Karpas-422 (cell line): ENCODE results near the gene GBE1. TPM values are rescaled to one million over a fixed set of nuclear protein-coding genes. Genes with fewer than 3 reads are reported as not detected.
"Not testable (repeated sequence)": the region's sequence is repeated elsewhere in the genome, so short reads cannot be mapped to it uniquely, and the experiment has no call there.

Source experiments
- DNase-seq: peaks from one replicate; pipeline ENCODE4 v3.0.0-alpha.2; 2015
- H2AFZ ChIP-seq: fragments of 200-600 bp; sonication (generic); 2 replicates; pipeline ENCODE4 v1.6.1; 2014; ENCODE audit warnings: antibody characterized with exemption, low read length, mixed read lengths
- H3K27ac ChIP-seq: fragments of 200-600 bp; sonication (generic); 2 replicates; pipeline ENCODE4 v1.5.1; 2014; ENCODE audit warnings: mild to moderate bottlenecking, low read length, moderate library complexity
- H3K27me3 ChIP-seq: fragments of 200-600 bp; sonication (generic); 2 replicates; pipeline ENCODE4 v1.6.1; 2014; ENCODE audit warnings: low read length, mixed read lengths
- H3K36me3 ChIP-seq: fragments of 200-600 bp; sonication (generic); 2 replicates; pipeline ENCODE4 v1.6.1; 2014; ENCODE audit warnings: low read length, mixed read lengths; ENCODE audit not compliant: insufficient read depth
- H3K4me1 ChIP-seq: fragments of 200-600 bp; sonication (generic); 2 replicates; pipeline ENCODE4 v1.6.1; 2014; ENCODE audit warnings: mild to moderate bottlenecking, low read length, mixed read lengths
- H3K4me2 ChIP-seq: fragments of 200-600 bp; sonication (generic); 2 replicates; pipeline ENCODE4 v1.6.1; 2014; ENCODE audit warnings: low read length, low read depth, mild to moderate bottlenecking; ENCODE audit not compliant: poor library complexity, severe bottlenecking
- H3K4me3 ChIP-seq: fragments of 200-600 bp; sonication (generic); 2 replicates; pipeline ENCODE4 v1.5.1; 2014; ENCODE audit warnings: mild to moderate bottlenecking, antibody characterized with exemption, low read length, mixed read lengths
- H3K79me2 ChIP-seq: fragments of 200-600 bp; sonication (generic); 2 replicates; pipeline ENCODE4 v1.6.1; 2014; ENCODE audit warnings: mild to moderate bottlenecking, low read length, mixed read lengths
- H3K9ac ChIP-seq: fragments of 200-600 bp; sonication (generic); 2 replicates; pipeline ENCODE4 v1.6.0; 2014; ENCODE audit warnings: low read length
- H3K9me2 ChIP-seq: fragments of 200-600 bp; sonication (generic), shearing (Covaris generic); replicated peaks from 2 replicates; pipeline ENCODE4 v1.6.0; 2014; ENCODE audit warnings: mild to moderate bottlenecking, low read length, moderate library complexity; ENCODE audit not compliant: insufficient read depth
- H3K9me3 ChIP-seq: fragments of 300-700, 200-600 bp; sonication (generic); 2 replicates; pipeline ENCODE4 v1.6.1; 2014; ENCODE audit warnings: low read length, mixed read lengths
- H4K20me1 ChIP-seq: fragments of 200-600 bp; sonication (generic); 2 replicates; pipeline ENCODE4 v1.6.1; 2014; ENCODE audit warnings: mild to moderate bottlenecking, antibody characterized with exemption, low read length, low read depth; ENCODE audit not compliant: insufficient read depth
- total RNA-seq: library from RNA; depleted of rRNA; stranded (reverse); fragments of >200 nt; shearing (Covaris generic); gene quantifications from 2 replicates; pipeline ENCODE4 v1.2.3, GENCODE V29; 2014; ENCODE audit warnings: low replicate concordance

Gene GBE1
- total RNA-seq, 1 experiment from 2014 or later = 134 TPM

DNA sequence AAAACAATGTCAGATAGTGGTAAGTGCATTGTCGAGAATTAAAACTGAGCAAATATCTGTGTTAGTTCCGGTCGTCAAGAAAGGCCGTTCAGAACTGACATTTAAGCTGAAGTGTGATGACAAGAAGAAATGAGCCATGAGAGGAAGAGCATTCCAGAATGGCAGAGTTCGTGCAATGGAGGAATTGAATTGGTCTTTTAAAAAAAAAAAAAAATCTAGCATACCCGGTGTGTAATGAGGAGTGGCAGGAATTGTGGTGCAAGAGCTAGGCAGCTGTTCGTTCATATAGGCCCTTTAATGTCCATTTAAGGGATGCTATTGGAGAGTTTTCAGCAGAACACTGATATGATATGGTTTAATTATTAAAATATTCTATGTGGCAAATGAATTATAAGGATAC, 2.6 kb upstream of the GBE1 start:
- Histone ChIP-seq H3K4me2 (no peak overlapping the region), H3K9me2 (no peaks in the 10 kb centered on the region), H3K4me1 (peaks cover 29% of the 10 kb centered on the region), H3K9me3 (no peaks in the 10 kb centered on the region), H3K27ac (no peak overlapping the region), H3K79me2 (peaks cover 19% of the 10 kb centered on the region), H3K27me3 (no peaks in the 10 kb centered on the region), H3K9ac (no peak overlapping the region), H3K4me3 (no peak overlapping the region), H4K20me1 (no peaks in the 10 kb centered on the region), H3K36me3 (peaks cover 11% of the 10 kb centered on the region), H2AFZ (no peak overlapping the region)
- no peak for DNase-seq

- Histone ChIP-seq H4K20me1 (no peaks in the 10 kb centered on the region), H3K4me2 (peak overlapping the region; percentile 87), H3K79me2 (peaks cover 29% of the 10 kb centered on the region), H2AFZ (no peak overlapping the region), H3K27me3 (no peaks in the 10 kb centered on the region), H3K9ac (peak overlapping the region; percentile 10; the same call in 1 of the 2 replicates), H3K4me3 (no peak overlapping the region), H3K27ac (no peak overlapping the region), H3K36me3 (peaks cover 21% of the 10 kb centered on the region), H3K9me3 (no peaks in the 10 kb centered on the region), H3K4me1 (peaks cover 34% of the 10 kb centered on the region), H3K9me2 (no peaks in the 10 kb centered on the region)
- no peak for DNase-seq
These were observed 1.6 kb upstream of the GBE1 start for GRCh38 chr3:81763001-81763400.

- Histone ChIP-seq H3K79me2 (peaks cover 39% of the 10 kb centered on the region), H3K9me2 (no peaks in the 10 kb centered on the region), H3K4me2 (peak overlapping the region; percentile 87), H4K20me1 (no peaks in the 10 kb centered on the region), H3K4me3 (peak overlapping the region; percentile 84), H3K27me3 (no peaks in the 10 kb centered on the region), H3K4me1 (peaks cover 41% of the 10 kb centered on the region), H3K36me3 (peaks cover 30% of the 10 kb centered on the region), H2AFZ (peak overlapping the region; percentile 92), H3K27ac (peak overlapping the region; percentile 87), H3K9ac (peak overlapping the region; percentile 83), H3K9me3 (no peaks in the 10 kb centered on the region)
- no peak for DNase-seq
These were observed 597 bp upstream of the GBE1 start for GRCh38 chr3:81761904-81762580.

- Histone ChIP-seq H2AFZ (no peak overlapping the region), H4K20me1 (no peaks in the 10 kb centered on the region), H3K9me3 (no peaks in the 10 kb centered on the region), H3K27ac (peak overlapping the region; percentile 87), H3K4me3 (peak overlapping the region; percentile 84), H3K27me3 (no peaks in the 10 kb centered on the region), H3K4me1 (peaks cover 41% of the 10 kb centered on the region), H3K9ac (peak overlapping the region; percentile 83), H3K4me2 (peak overlapping the region; percentile 87), H3K79me2 (peaks cover 57% of the 10 kb centered on the region), H3K36me3 (peaks cover 46% of the 10 kb centered on the region), H3K9me2 (no peaks in the 10 kb centered on the region)
- DNase-seq = no peak
These were observed 1.2 kb downstream of the GBE1 start for GRCh38 chr3:81760215-81760614.

GRCh38 chr3:81758771-81759170, 2.7 kb downstream of the GBE1 start:
- peaks cover 71% of the 10 kb centered on the region for H3K79me2 ChIP-seq
- not testable (repeated sequence) for DNase-seq, H2AFZ ChIP-seq, H4K20me1 ChIP-seq, H3K27me3 ChIP-seq, H3K9me2 ChIP-seq, H3K9ac ChIP-seq, H3K27ac ChIP-seq, H3K9me3 ChIP-seq
- H3K4me3 ChIP-seq = peak overlapping the region; percentile 15; the same call in 1 of the 2 replicates
- peaks cover 55% of the 10 kb centered on the region for H3K36me3 ChIP-seq
- H3K4me1 ChIP-seq = peaks cover 52% of the 10 kb centered on the region
- peak overlapping the region; percentile 2 for H3K4me2 ChIP-seq

DNA sequence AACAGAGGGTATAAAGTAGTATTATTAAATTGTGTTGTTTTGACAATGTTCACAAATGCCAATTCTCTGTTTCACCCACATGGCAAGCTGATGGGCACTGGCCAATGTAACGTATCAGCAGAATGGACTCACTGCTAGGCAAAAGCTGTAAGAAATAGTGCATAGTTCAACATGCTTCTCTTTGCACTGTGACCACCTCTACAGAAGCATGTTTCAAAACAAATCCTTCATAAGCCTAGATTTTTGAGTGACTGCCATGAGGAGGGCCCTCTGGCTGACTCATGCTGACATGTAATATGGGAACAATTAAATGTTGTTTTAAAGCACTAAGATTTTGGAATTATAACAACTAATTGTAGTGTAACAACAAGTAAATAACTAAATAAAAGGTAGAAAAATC, 3.2 kb downstream of the GBE1 start:
- Histone ChIP-seq H3K9ac (no peak overlapping the region), H4K20me1 (no peaks in the 10 kb centered on the region), H3K9me2 (no peaks in the 10 kb centered on the region), H3K36me3 (peaks cover 58% of the 10 kb centered on the region), H3K4me3 (peak overlapping the region; percentile 15; the same call in 1 of the 2 replicates), H3K9me3 (no peaks in the 10 kb centered on the region), H2AFZ (no peak overlapping the region), H3K4me1 (peaks cover 57% of the 10 kb centered on the region), H3K27ac (no peak overlapping the region), H3K79me2 (peaks cover 76% of the 10 kb centered on the region), H3K27me3 (no peaks in the 10 kb centered on the region), H3K4me2 (peak overlapping the region; percentile 2)
- DNase-seq = no peak

DNA sequence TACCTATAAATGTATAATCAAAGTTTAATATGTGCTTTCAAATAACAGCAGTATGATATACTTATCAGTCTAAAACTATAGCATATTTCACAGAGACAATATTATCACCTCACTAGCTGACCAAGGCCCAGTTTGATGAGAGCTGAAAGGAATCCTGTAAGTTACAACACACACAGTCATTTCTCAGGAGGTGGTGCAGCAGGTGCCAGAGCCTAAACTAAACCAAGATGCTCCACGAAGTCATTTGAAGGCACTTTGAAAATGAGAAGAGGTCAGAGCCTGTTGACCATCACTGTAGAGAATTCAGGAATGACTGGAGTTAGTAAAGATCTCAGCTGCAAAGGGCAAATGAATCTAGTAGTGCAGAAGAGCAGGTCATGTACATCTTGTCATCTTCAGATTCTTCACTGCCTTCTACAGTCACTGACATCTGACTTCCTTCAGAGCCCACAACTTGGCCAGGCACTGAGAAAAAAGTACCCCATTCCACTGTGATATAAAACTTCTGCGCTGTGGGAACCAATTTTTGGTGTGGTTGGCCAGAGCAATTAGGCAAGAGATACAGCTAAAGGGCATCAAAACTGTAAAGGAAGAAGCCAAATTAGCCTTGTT, 7.9 kb downstream of the GBE1 start:
- peaks cover 38% of the 10 kb centered on the region for H3K4me1 ChIP-seq
- H3K9me3 ChIP-seq = no peaks in the 10 kb centered on the region
- H3K36me3 ChIP-seq = peaks cover 80% of the 10 kb centered on the region
- no peak overlapping the region for H3K9ac ChIP-seq
- no peak overlapping the region for H3K27ac ChIP-seq
- no peaks in the 10 kb centered on the region for H3K9me2 ChIP-seq
- H3K4me3 ChIP-seq = no peak overlapping the region
- no peak overlapping the region for H2AFZ ChIP-seq
- DNase-seq = peak; percentile 31
- H3K27me3 ChIP-seq = no peaks in the 10 kb centered on the region
- H3K4me2 ChIP-seq = no peak overlapping the region
- H4K20me1 ChIP-seq = no peaks in the 10 kb centered on the region
- H3K79me2 ChIP-seq = peaks cover 95% of the 10 kb centered on the region

GRCh38 chr3:81752604-81753003, 8.8 kb downstream of the GBE1 start:
- no peak for DNase-seq
- peaks cover 94% of the 10 kb centered on the region for H3K79me2 ChIP-seq

More at GRCh38 chr3:81752604-81753003, 8.8 kb downstream of the GBE1 start:
- Histone ChIP-seq H2AFZ (no peak overlapping the region), H3K9ac (no peak overlapping the region), H3K9me3 (no peaks in the 10 kb centered on the region), H3K9me2 (no peaks in the 10 kb centered on the region), H3K4me1 (peaks cover 29% of the 10 kb centered on the region), H3K4me3 (no peak overlapping the region), H4K20me1 (no peaks in the 10 kb centered on the region), H3K27me3 (no peaks in the 10 kb centered on the region), H3K27ac (no peak overlapping the region), H3K4me2 (no peak overlapping the region), H3K36me3 (peaks cover 71% of the 10 kb centered on the region)
